GM23338 (cell line): ENCODE data around the gene EFCAB12. TPM values are rescaled to one million over a fixed set of nuclear protein-coding genes. Genes with fewer than 3 reads are reported as not detected.

ENCODE experiments used
- ATAC-seq: fragments of 200-7000 bp; cut with Tn5 transposase; 3 replicates; pipeline ENCODE4 v1.9.1; 2020
- DNase-seq: peaks from one replicate; pipeline ENCODE4 v3.0.0-alpha.2; 2015; ENCODE audit warnings: low spot score
- H2AFZ ChIP-seq: fragments of 200-600 bp; sonication (generic); 2 replicates; pipeline ENCODE4 v1.8.0; 2016; ENCODE audit warnings: antibody characterized with exemption, mild to moderate bottlenecking, moderate library complexity
- H3F3A ChIP-seq: fragments of 200-600 bp; sonication (generic); replicated peaks from 2 replicates; pipeline ENCODE4 v1.8.0; 2017; ENCODE audit warnings: antibody characterized with exemption, mixed run types, low read depth
- H3K27ac ChIP-seq: fragments of 200-600 bp; sonication (generic); 2 replicates; pipeline ENCODE4 v1.6.1; 2016; ENCODE audit warnings: low read depth
- H3K27me3 ChIP-seq: fragments of 200-600 bp; sonication (generic); 2 replicates; pipeline ENCODE4 v1.8.0; 2016; ENCODE audit warnings: mild to moderate bottlenecking, mixed run types, moderate library complexity; ENCODE audit not compliant: insufficient read depth
- H3K36me3 ChIP-seq: fragments of 200-600 bp; sonication (generic); 2 replicates; pipeline ENCODE4 v1.8.0; 2016; ENCODE audit warnings: mild to moderate bottlenecking; ENCODE audit not compliant: insufficient read depth
- H3K4me1 ChIP-seq: fragments of 200-600 bp; sonication (generic); 2 replicates; pipeline ENCODE4 v1.8.0; 2016; ENCODE audit warnings: mild to moderate bottlenecking, moderate library complexity; ENCODE audit not compliant: insufficient read depth
- H3K4me2 ChIP-seq: fragments of 200-600 bp; sonication (generic); 2 replicates; pipeline ENCODE4 v1.7.1; 2017; ENCODE audit warnings: mixed run types
- H3K4me3 ChIP-seq: fragments of 200-600 bp; sonication (generic); 2 replicates; pipeline ENCODE4 v1.6.1; 2016; ENCODE audit warnings: mixed run types
- H3K79me2 ChIP-seq: fragments of 200-600 bp; sonication (generic); replicated peaks from 2 replicates; pipeline ENCODE4 v1.8.0; 2017; ENCODE audit warnings: mild to moderate bottlenecking; ENCODE audit not compliant: insufficient read depth
- H3K9me2 ChIP-seq: fragments of 200-600 bp; sonication (generic); 2 replicates; pipeline ENCODE4 v1.8.0; 2017; ENCODE audit not compliant: insufficient read depth
- H4K20me1 ChIP-seq: fragments of 200-600 bp; sonication (generic); replicated peaks from 2 replicates; pipeline ENCODE4 v1.8.0; 2017; ENCODE audit warnings: mild to moderate bottlenecking; ENCODE audit not compliant: insufficient read depth
- H3K27ac Mint-ChIP-seq: 2 replicates; pipeline ENCODE4 v1.8.0; 2020; ENCODE audit warnings: inconsistent platforms, mild to moderate bottlenecking, moderate library complexity, mixed read lengths
- H3K27me3 Mint-ChIP-seq: 3 replicates; pipeline ENCODE4 v1.8.0; 2022; ENCODE audit warnings: low read depth, mild to moderate bottlenecking, moderate library complexity, mixed read lengths, inconsistent platforms; ENCODE audit not compliant: insufficient read depth, poor library complexity
- H3K36me3 Mint-ChIP-seq: 3 replicates; pipeline ENCODE4 v1.8.0; 2021; ENCODE audit warnings: low read depth, mild to moderate bottlenecking, inconsistent platforms, moderate library complexity, mixed read lengths
- H3K4me1 Mint-ChIP-seq: 3 replicates; pipeline ENCODE4 v1.8.0; 2020; ENCODE audit warnings: mild to moderate bottlenecking, inconsistent platforms, mixed read lengths
- H3K4me3 Mint-ChIP-seq: 3 replicates; pipeline ENCODE4 v1.8.0; 2021; ENCODE audit warnings: moderate library complexity, mild to moderate bottlenecking, inconsistent platforms, mixed read lengths
- H3K9me3 Mint-ChIP-seq: 3 replicates; pipeline ENCODE4 v1.8.0; 2020; ENCODE audit warnings: moderate library complexity, mild to moderate bottlenecking, inconsistent platforms, mixed read lengths
- CREB1 ChIP-seq: fragments of 250-450 bp; sonication (Bioruptor Pico); IDR thresholded peaks from 2 replicates; pipeline ENCODE4 v1.5.0; 2020; ENCODE audit warnings: low read depth, mild to moderate bottlenecking, moderate library complexity
- EZH2 ChIP-seq: fragments of 200-600 bp; sonication (generic); IDR thresholded peaks from one replicate; pipeline ENCODE4 v1.8.0; 2017; ENCODE audit warnings: antibody characterized with exemption, mild to moderate bottlenecking, low read depth; ENCODE audit not compliant: unreplicated experiment
- EZH2phosphoT487 ChIP-seq: fragments of 200-600 bp; sonication (generic); IDR thresholded peaks from one replicate; pipeline ENCODE4 v1.8.1; 2018; ENCODE audit warnings: antibody characterized with exemption; ENCODE audit not compliant: unreplicated experiment
- JUNB ChIP-seq: IDR thresholded peaks from one replicate; pipeline ENCODE4 v1.6.1; 2016; ENCODE audit warnings: antibody characterized with exemption; ENCODE audit not compliant: unreplicated experiment
- NANOG ChIP-seq: IDR thresholded peaks from 2 replicates; pipeline ENCODE4 v1.6.1; 2016; ENCODE audit warnings: antibody characterized with exemption, borderline replicate concordance
- POLR2AphosphoS5 ChIP-seq: IDR thresholded peaks from 2 replicates; pipeline ENCODE4 v1.6.1; 2016; ENCODE audit warnings: antibody characterized with exemption, low read depth
- STAT1 ChIP-seq: IDR thresholded peaks from one replicate; pipeline ENCODE4 v1.6.1; 2016; ENCODE audit warnings: antibody characterized with exemption; ENCODE audit not compliant: unreplicated experiment
- ZNF114 ChIP-seq: fragments of 250-450 bp; sonication (Bioruptor Pico); IDR thresholded peaks from 2 replicates; pipeline ENCODE4 v1.5.0; 2020; ENCODE audit warnings: mild to moderate bottlenecking, moderate library complexity
- ZNF331 ChIP-seq: fragments of 250-450 bp; sonication (Bioruptor Pico); IDR thresholded peaks from 2 replicates; pipeline ENCODE4 v1.5.0; 2020; ENCODE audit warnings: low read depth, mild to moderate bottlenecking, moderate library complexity
- polyA plus RNA-seq: library from polyadenylated mRNA; unstranded; fragments of >200 nt; fragmentation: Nextera tagmentation; extraction: Ambion mirVana; gene quantifications from 2 replicates; pipeline ENCODE4 v1.2.1, GENCODE V29; 2016
- total RNA-seq: library from RNA; depleted of rRNA; stranded (reverse); fragments of >200 nt; shearing (Covaris generic); gene quantifications from 2 replicates; pipeline ENCODE4 v1.2.3, GENCODE V29; 2014
- TF ChIP-seq, protein P1 (sequence below), 2 experiments: fragments of 200-600 bp in 1 of 2; sonication (generic) in 1 of 2; conservative IDR thresholded peaks; 2 replicates each; pipeline versions ENCODE4 v1.5.1 to v1.6.1; 2016 to 2017; ENCODE audit warnings: antibody characterized with exemption in 2 of 2, low read depth in 2 of 2, mild to moderate bottlenecking in 2 of 2, moderate library complexity in 1 of 2
- TF ChIP-seq, protein P2 (sequence below): IDR thresholded peaks from 2 replicates; pipeline ENCODE4 v1.6.1; 2016; ENCODE audit warnings: antibody characterized with exemption
- TF ChIP-seq, protein P3 (sequence below): IDR thresholded peaks from one replicate; pipeline ENCODE4 v1.6.1; 2018; ENCODE audit warnings: antibody characterized with exemption; ENCODE audit not compliant: unreplicated experiment
- TF ChIP-seq, protein P4 (sequence below): fragments of 250-450 bp; sonication (Bioruptor Pico); IDR thresholded peaks from 2 replicates; pipeline ENCODE4 v1.5.0; 2020; ENCODE audit warnings: mild to moderate bottlenecking, moderate library complexity

Gene EFCAB12
- total and polyA plus RNA-seq, 2 experiments from 2014 or later: 0.24 to 0.65 TPM

DNA sequence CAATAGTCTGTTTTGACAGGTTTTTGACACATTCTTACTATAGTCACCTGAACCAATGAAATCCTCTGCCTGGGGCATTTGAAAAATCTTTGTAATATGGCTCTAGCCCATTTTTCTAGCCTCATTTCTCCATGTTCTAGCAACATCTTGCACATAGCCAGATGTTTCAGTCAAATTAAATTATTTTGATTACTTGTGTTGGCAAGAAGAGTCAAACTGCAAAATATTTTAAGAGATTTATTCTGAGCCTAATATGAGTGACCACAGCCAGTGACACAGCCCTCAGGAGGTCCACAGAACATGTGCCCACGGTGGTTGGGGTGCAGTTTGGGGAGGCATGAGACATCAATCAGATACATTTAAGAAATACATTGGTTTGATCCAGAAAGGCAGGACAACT, 18.5 kb upstream of the EFCAB12 start (continued):
- TF ChIP-seq EZH2: no peak

DNA sequence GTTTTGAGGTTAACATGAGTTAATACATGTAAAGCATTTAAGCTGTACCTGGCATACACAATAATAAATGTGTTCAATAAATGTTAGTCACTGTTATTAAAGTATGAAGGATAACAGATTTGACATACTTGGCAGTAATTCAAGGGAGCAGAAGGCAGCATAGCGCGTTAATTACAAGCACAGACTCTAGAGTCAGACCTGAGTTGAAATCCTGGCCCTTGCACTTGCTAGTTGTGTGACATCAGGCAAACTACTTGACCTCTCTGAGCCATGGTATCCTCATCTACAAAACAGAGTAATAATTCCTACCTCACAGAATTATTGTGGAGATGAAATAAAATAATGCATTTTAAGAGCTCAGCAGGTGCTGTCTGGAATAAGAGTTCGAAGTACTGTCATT, 17.0 kb upstream of the EFCAB12 start:
- Mint-ChIP-seq H3K4me1 (peaks cover 59% of the 10 kb centered on the region), H3K4me3 (no peak overlapping the region), H3K27ac (no peak overlapping the region), H3K9me3 (no peaks in the 10 kb centered on the region), H3K36me3 (peaks cover 3% of the 10 kb centered on the region; the same call in 1 of the 3 replicates), H3K27me3 (no peaks in the 10 kb centered on the region)
- H3K4me2 ChIP-seq: no peak overlapping the region
- no peaks in the 10 kb centered on the region for H3K36me3 ChIP-seq
- H3K4me3 ChIP-seq: no peak overlapping the region
- no peak for DNase-seq
- peaks cover 31% of the 10 kb centered on the region for H3K79me2 ChIP-seq
- H3K27me3 ChIP-seq: no peaks in the 10 kb centered on the region
- H3K27ac ChIP-seq: no peak overlapping the region
- TF ChIP-seq ZNF114 (CRISPR knock-in tag) (no peak), ZNF331 (no peak), CREB1 (CRISPR knock-in tag) (no peak), EZH2phosphoT487 (no peak), STAT1 (no peak), NANOG (no peak), POLR2AphosphoS5 (no peak), JUNB (no peak), EZH2 (no peak)
- TF ChIP-seq, protein P1, sequence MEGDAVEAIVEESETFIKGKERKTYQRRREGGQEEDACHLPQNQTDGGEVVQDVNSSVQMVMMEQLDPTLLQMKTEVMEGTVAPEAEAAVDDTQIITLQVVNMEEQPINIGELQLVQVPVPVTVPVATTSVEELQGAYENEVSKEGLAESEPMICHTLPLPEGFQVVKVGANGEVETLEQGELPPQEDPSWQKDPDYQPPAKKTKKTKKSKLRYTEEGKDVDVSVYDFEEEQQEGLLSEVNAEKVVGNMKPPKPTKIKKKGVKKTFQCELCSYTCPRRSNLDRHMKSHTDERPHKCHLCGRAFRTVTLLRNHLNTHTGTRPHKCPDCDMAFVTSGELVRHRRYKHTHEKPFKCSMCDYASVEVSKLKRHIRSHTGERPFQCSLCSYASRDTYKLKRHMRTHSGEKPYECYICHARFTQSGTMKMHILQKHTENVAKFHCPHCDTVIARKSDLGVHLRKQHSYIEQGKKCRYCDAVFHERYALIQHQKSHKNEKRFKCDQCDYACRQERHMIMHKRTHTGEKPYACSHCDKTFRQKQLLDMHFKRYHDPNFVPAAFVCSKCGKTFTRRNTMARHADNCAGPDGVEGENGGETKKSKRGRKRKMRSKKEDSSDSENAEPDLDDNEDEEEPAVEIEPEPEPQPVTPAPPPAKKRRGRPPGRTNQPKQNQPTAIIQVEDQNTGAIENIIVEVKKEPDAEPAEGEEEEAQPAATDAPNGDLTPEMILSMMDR (conservative IDR thresholded peaks at IDR 0.05; ENCODE audit: low read depth in 2 of 2): no peak
- TF ChIP-seq, protein P2, sequence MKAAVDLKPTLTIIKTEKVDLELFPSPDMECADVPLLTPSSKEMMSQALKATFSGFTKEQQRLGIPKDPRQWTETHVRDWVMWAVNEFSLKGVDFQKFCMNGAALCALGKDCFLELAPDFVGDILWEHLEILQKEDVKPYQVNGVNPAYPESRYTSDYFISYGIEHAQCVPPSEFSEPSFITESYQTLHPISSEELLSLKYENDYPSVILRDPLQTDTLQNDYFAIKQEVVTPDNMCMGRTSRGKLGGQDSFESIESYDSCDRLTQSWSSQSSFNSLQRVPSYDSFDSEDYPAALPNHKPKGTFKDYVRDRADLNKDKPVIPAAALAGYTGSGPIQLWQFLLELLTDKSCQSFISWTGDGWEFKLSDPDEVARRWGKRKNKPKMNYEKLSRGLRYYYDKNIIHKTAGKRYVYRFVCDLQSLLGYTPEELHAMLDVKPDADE: no peak
- TF ChIP-seq, protein P3, sequence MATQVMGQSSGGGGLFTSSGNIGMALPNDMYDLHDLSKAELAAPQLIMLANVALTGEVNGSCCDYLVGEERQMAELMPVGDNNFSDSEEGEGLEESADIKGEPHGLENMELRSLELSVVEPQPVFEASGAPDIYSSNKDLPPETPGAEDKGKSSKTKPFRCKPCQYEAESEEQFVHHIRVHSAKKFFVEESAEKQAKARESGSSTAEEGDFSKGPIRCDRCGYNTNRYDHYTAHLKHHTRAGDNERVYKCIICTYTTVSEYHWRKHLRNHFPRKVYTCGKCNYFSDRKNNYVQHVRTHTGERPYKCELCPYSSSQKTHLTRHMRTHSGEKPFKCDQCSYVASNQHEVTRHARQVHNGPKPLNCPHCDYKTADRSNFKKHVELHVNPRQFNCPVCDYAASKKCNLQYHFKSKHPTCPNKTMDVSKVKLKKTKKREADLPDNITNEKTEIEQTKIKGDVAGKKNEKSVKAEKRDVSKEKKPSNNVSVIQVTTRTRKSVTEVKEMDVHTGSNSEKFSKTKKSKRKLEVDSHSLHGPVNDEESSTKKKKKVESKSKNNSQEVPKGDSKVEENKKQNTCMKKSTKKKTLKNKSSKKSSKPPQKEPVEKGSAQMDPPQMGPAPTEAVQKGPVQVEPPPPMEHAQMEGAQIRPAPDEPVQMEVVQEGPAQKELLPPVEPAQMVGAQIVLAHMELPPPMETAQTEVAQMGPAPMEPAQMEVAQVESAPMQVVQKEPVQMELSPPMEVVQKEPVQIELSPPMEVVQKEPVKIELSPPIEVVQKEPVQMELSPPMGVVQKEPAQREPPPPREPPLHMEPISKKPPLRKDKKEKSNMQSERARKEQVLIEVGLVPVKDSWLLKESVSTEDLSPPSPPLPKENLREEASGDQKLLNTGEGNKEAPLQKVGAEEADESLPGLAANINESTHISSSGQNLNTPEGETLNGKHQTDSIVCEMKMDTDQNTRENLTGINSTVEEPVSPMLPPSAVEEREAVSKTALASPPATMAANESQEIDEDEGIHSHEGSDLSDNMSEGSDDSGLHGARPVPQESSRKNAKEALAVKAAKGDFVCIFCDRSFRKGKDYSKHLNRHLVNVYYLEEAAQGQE: no peak
- TF ChIP-seq, protein P4, sequence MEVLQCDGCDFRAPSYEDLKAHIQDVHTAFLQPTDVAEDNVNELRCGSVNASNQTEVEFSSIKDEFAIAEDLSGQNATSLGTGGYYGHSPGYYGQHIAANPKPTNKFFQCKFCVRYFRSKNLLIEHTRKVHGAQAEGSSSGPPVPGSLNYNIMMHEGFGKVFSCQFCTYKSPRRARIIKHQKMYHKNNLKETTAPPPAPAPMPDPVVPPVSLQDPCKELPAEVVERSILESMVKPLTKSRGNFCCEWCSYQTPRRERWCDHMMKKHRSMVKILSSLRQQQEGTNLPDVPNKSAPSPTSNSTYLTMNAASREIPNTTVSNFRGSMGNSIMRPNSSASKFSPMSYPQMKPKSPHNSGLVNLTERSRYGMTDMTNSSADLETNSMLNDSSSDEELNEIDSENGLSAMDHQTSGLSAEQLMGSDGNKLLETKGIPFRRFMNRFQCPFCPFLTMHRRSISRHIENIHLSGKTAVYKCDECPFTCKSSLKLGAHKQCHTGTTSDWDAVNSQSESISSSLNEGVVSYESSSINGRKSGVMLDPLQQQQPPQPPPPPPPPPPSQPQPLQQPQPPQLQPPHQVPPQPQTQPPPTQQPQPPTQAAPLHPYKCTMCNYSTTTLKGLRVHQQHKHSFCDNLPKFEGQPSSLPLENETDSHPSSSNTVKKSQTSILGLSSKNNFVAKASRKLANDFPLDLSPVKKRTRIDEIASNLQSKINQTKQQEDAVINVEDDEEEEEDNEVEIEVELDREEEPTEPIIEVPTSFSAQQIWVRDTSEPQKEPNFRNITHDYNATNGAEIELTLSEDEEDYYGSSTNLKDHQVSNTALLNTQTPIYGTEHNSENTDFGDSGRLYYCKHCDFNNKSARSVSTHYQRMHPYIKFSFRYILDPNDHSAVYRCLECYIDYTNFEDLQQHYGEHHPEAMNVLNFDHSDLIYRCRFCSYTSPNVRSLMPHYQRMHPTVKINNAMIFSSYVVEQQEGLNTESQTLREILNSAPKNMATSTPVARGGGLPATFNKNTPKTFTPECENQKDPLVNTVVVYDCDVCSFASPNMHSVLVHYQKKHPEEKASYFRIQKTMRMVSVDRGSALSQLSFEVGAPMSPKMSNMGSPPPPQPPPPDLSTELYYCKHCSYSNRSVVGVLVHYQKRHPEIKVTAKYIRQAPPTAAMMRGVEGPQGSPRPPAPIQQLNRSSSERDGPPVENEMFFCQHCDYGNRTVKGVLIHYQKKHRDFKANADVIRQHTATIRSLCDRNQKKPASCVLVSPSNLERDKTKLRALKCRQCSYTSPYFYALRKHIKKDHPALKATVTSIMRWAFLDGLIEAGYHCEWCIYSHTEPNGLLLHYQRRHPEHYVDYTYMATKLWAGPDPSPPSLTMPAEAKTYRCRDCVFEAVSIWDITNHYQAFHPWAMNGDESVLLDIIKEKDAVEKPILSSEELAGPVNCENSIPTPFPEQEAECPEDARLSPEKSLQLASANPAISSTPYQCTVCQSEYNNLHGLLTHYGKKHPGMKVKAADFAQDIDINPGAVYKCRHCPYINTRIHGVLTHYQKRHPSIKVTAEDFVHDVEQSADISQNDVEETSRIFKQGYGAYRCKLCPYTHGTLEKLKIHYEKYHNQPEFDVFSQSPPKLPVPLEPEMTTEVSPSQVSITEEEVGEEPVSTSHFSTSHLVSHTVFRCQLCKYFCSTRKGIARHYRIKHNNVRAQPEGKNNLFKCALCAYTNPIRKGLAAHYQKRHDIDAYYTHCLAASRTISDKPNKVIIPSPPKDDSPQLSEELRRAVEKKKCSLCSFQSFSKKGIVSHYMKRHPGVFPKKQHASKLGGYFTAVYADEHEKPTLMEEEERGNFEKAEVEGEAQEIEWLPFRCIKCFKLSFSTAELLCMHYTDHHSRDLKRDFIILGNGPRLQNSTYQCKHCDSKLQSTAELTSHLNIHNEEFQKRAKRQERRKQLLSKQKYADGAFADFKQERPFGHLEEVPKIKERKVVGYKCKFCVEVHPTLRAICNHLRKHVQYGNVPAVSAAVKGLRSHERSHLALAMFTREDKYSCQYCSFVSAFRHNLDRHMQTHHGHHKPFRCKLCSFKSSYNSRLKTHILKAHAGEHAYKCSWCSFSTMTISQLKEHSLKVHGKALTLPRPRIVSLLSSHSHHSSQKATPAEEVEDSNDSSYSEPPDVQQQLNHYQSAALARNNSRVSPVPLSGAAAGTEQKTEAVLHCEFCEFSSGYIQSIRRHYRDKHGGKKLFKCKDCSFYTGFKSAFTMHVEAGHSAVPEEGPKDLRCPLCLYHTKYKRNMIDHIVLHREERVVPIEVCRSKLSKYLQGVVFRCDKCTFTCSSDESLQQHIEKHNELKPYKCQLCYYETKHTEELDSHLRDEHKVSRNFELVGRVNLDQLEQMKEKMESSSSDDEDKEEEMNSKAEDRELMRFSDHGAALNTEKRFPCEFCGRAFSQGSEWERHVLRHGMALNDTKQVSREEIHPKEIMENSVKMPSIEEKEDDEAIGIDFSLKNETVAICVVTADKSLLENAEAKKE (CRISPR knock-in tag): no peak
- H3K9me2 ChIP-seq: no peaks in the 10 kb centered on the region
- no peak overlapping the region for H2AFZ ChIP-seq
- H3K4me1 ChIP-seq: peaks cover 45% of the 10 kb centered on the region
- no peak for ATAC-seq
- no peaks in the 10 kb centered on the region for H4K20me1 ChIP-seq
- no peaks in the 10 kb centered on the region for H3F3A ChIP-seq
